A673 (cell line): ENCODE results near the gene CHST9.

ENCODE experiments used
- EZH2 ChIP-seq: fragments of 200-600 bp; sonication (generic); IDR thresholded peaks from 2 replicates; pipeline ENCODE4 v1.6.1; 2017; ENCODE audit warnings: borderline replicate concordance, low read depth, mild to moderate bottlenecking, mixed read lengths, antibody characterized with exemption, low read length; ENCODE audit not compliant: poor library complexity, severe bottlenecking
- TF ChIP-seq, protein P1 (sequence below): fragments of 300-800, 200-600 bp; sonication (generic); conservative IDR thresholded peaks from 2 replicates; pipeline ENCODE4 v1.5.1; 2017; ENCODE audit warnings: low read depth, mild to moderate bottlenecking, antibody characterized with exemption, low read length, moderate library complexity, mixed read lengths

GRCh38 chr18:26863122-26863879, 321.8 kb downstream of the CHST9 start:
- TF ChIP-seq, protein P1, sequence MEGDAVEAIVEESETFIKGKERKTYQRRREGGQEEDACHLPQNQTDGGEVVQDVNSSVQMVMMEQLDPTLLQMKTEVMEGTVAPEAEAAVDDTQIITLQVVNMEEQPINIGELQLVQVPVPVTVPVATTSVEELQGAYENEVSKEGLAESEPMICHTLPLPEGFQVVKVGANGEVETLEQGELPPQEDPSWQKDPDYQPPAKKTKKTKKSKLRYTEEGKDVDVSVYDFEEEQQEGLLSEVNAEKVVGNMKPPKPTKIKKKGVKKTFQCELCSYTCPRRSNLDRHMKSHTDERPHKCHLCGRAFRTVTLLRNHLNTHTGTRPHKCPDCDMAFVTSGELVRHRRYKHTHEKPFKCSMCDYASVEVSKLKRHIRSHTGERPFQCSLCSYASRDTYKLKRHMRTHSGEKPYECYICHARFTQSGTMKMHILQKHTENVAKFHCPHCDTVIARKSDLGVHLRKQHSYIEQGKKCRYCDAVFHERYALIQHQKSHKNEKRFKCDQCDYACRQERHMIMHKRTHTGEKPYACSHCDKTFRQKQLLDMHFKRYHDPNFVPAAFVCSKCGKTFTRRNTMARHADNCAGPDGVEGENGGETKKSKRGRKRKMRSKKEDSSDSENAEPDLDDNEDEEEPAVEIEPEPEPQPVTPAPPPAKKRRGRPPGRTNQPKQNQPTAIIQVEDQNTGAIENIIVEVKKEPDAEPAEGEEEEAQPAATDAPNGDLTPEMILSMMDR: no peak
- no peak for TF ChIP-seq EZH2
